HG03175 (cell line): ENCODE data around the gene FHIP2A.
"Not testable (repeated sequence)": the region's sequence is repeated elsewhere in the genome, so short reads cannot be mapped to it uniquely, and the experiment has no call there.

Experiments used
- ATAC-seq: cut with Tn5 transposase; IDR thresholded peaks from one replicate; pipeline ENCODE4 v1.9.1; 2021; ENCODE audit warnings: mild to moderate bottlenecking, moderate library complexity; ENCODE audit not compliant: unreplicated experiment

FHIP2A gene

GRCh38 chr10:114821293-114821914 lies at the start of gene FHIP2A:
TSS of gene FHIP2A (plus strand) at chr10:114821780. CDS start at chr10:114822079, 299 bp downstream.
- ATAC-seq: peak; percentile 78

GRCh38 chr10:114772496-114773196 lies 48.9 kb upstream of the FHIP2A start:
- ATAC-seq: no peak

- no peak for ATAC-seq
Observed at GRCh38 chr10:114773197-114773532, 48.4 kb upstream of the FHIP2A start.

GRCh38 chr10:114775082-114775481 lies 46.5 kb upstream of the FHIP2A start:
- ATAC-seq: not testable (repeated sequence)

DNA sequence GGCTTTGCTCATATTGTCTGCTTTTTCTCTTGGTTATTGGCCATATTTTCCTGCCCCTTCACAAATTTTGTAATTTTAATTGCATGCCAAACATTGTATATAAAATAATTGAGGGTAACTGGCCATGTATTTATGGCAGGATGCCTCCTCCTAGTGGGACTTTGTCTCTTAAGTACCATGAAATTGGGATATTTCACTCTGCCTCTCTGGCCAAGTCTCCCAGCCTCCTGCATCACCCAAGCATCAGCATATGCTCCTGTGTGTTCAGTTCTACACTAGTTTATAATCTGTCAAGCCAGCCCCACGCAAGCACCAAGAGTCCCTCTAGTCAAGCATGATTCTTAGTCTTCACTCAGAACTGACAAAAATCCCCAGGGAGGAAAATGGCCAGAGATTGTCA lies 44.2 kb upstream of the FHIP2A start:
- no peak for ATAC-seq

- no peak for ATAC-seq
Observed at GRCh38 chr10:114779803-114780576, 41.6 kb upstream of the FHIP2A start.

DNA sequence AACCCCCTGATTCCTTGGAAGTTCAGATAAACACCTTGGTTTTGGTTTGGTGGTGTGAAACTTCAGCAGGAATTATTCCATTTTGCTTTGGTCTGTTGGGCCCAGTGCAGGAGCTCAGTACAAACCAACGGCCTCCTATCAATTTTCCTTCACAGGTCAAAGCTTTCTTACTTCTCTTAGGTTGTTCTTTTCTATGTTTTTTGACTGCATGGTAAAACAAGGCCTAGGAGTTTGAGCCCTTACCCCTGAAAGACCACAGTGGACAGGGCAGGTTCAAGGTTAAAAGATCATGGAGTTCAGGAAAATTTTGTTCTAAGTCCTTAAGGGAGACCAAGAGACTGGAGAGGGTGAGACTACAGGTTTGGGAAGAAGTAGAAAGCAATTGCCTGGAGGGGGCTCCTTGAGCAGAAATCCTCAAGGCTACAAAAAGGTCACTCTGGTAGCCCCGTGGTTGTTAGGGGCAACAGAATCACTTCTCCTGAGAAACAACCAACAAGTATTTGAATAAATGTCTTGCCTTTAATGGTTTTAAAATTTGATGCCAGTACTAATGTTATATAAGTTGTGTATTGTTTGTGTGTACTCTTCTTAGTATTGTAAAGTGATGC lies 40.9 kb upstream of the FHIP2A start:
- no peak for ATAC-seq

- ATAC-seq: no peak
Observed at GRCh38 chr10:114782666-114783065, 38.9 kb upstream of the FHIP2A start.

DNA sequence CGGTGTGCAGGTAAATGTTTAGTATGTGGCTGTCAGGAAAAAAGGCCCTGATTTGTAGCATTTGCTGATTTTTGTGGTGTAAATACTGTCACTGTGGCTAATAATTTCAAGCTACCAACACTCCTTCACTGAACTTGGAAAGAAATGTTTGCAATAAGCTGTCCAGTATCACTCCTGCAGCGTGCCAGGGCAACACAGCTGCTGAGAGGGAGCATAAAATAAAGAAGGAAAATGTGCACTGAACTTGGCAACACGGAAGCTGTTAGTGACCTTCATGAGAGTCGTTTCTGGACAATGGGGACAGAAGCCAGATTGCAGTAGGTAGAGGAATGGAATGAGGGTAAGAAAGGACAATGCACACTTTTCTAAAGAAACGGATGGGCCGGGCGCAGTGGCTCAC lies 37.9 kb upstream of the FHIP2A start:
- no peak for ATAC-seq

DNA sequence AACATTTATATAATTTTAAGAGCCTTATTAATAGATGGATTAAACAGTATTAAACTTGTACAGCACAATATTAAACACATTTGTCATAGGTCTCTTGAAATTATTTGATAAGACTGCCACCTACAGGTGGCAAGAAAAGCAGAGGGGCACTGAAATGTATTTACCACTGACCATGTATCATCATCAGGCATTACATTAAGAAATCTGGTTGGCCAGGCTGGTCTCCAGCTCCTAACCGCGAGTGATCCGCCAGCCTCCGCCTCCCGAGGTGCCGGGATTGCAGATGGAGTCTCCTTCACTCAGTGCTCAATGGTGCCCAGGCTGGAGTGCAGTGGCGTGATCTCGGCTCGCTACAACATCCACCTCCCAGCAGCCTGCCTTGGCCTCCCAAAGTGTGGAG lies 35.1 kb upstream of the FHIP2A start:
- not testable (repeated sequence) for ATAC-seq

- ATAC-seq: not testable (repeated sequence)
Observed at GRCh38 chr10:114787131-114787530, 34.4 kb upstream of the FHIP2A start.

GRCh38 chr10:114791768-114792167 lies 29.8 kb upstream of the FHIP2A start:
- ATAC-seq: no peak

- no peak for ATAC-seq
Observed at GRCh38 chr10:114795039-114795438, 26.5 kb upstream of the FHIP2A start.

- no peak for ATAC-seq
Observed at GRCh38 chr10:114800361-114800760, 21.2 kb upstream of the FHIP2A start.

DNA sequence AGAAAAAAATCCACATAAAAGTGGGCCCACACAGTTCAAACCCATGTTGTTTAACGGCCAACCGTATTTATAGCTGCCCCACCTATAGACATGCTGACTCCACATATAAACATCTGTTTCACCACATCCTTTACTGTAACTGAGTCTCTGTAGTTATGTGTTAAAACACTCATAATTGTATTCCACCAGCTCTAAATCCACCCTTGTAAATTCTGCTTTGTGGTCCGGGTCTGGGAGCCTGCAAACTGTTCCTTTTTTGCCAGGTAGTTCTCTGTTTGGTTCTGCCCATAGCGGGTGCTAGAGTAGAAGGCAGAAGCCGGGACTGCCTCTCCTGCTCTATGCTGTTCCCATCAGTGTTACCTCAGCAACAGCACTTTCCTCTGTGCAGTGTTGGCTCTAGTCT lies 20.2 kb upstream of the FHIP2A start:
- peak; percentile 75 for ATAC-seq

DNA sequence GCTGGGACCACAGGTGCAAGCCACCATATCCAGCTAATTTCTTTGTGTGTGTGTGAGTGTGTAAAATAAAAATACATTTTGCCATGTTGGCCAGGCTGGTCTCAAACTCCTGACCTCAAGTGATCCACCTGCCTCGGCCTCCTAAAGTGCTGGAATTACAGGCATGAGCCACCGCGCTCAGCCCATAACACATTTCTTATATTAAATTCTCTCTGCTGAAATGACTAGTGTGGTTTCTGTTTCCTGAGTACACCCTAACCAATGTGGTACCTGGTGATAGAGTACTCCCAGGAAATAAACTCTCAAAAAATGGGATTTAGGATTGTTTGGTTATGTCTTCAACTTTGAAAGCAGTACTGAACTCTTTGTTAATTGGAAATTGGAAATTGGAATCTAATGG lies 19.4 kb upstream of the FHIP2A start:
- ATAC-seq: no peak

GRCh38 chr10:114806562-114807391 lies 14.8 kb upstream of the FHIP2A start:
- no peak for ATAC-seq

- no peak for ATAC-seq
Observed at GRCh38 chr10:114808982-114809381, 12.6 kb upstream of the FHIP2A start.

- peak; percentile 100 for ATAC-seq
Observed at GRCh38 chr10:114810926-114811325, 10.7 kb upstream of the FHIP2A start.

- no peak for ATAC-seq
Observed at GRCh38 chr10:114811862-114812261, 9.7 kb upstream of the FHIP2A start.

- ATAC-seq: no peak
Observed at GRCh38 chr10:114815791-114816190, 5.8 kb upstream of the FHIP2A start.
